OCI-LY1 (cell line): ENCODE data around the gene TBL3.

ENCODE experiments used
- H2AFZ ChIP-seq: fragments of 200-600 bp; sonication (generic), shearing (Covaris generic); 2 replicates; pipeline ENCODE4 v1.6.0; 2014; ENCODE audit warnings: antibody characterized with exemption, mild to moderate bottlenecking, low read length
- H3F3A ChIP-seq: fragments of 200-600 bp; sonication (generic), shearing (Covaris generic); 2 replicates; pipeline ENCODE4 v1.6.0; 2014; ENCODE audit warnings: mild to moderate bottlenecking, antibody characterized with exemption, low read length, moderate library complexity; ENCODE audit not compliant: insufficient read depth
- H3K27ac ChIP-seq: fragments of 200-600 bp; sonication (generic); 2 replicates; pipeline ENCODE4 v1.5.1; 2014; ENCODE audit warnings: low read length, mixed run types, mild to moderate bottlenecking, low read depth; ENCODE audit not compliant: poor library complexity, severe bottlenecking
- H3K27me3 ChIP-seq: fragments of 200-600 bp; sonication (generic); 2 replicates; pipeline ENCODE4 v1.6.0; 2014; ENCODE audit warnings: antibody characterized with exemption, mild to moderate bottlenecking, low read length, moderate library complexity; ENCODE audit not compliant: insufficient read depth
- H3K36me3 ChIP-seq: fragments of 200-600 bp; sonication (generic); 2 replicates; pipeline ENCODE4 v1.6.1; 2014; ENCODE audit warnings: mild to moderate bottlenecking, antibody characterized with exemption, low read length, moderate library complexity, mixed read lengths; ENCODE audit not compliant: insufficient read depth
- H3K4me1 ChIP-seq: fragments of 200-600 bp; sonication (generic); 2 replicates; pipeline ENCODE4 v1.5.1; 2014; ENCODE audit warnings: mild to moderate bottlenecking, low read length, moderate library complexity; ENCODE audit not compliant: insufficient read depth, severe bottlenecking
- H3K4me2 ChIP-seq: fragments of 200-600 bp; sonication (generic), shearing (Covaris generic); 2 replicates; pipeline ENCODE4 v1.6.1; 2014; ENCODE audit warnings: low read length
- H3K4me3 ChIP-seq: fragments of 200-600 bp; sonication (generic); 2 replicates; pipeline ENCODE4 v1.5.1; 2014; ENCODE audit warnings: low read length, low read depth, mild to moderate bottlenecking, mixed read lengths; ENCODE audit not compliant: poor library complexity, severe bottlenecking
- H3K79me2 ChIP-seq: fragments of 200-600 bp; shearing (Covaris generic); 2 replicates; pipeline ENCODE4 v1.6.1; 2016; ENCODE audit warnings: mixed run types, low read length, mixed read lengths; ENCODE audit not compliant: insufficient read depth
- H3K9ac ChIP-seq: fragments of 200-600 bp; sonication (generic), shearing (Covaris generic); 2 replicates; pipeline ENCODE4 v1.6.1; 2014; ENCODE audit warnings: mild to moderate bottlenecking, low read length, mixed read lengths
- H3K9me2 ChIP-seq: fragments of 200-600 bp; sonication (generic), shearing (Covaris generic); 2 replicates; pipeline ENCODE4 v1.6.1; 2014; ENCODE audit warnings: low read depth, mild to moderate bottlenecking, low read length, mixed read lengths
- H3K9me3 ChIP-seq: fragments of 200-600 bp; shearing (Covaris generic); 2 replicates; pipeline ENCODE4 v1.6.1; 2014; ENCODE audit warnings: low read length, mixed read lengths
- H4K20me1 ChIP-seq: fragments of 200-600 bp; sonication (generic), shearing (Covaris generic); 2 replicates; pipeline ENCODE4 v1.6.0; 2016; ENCODE audit warnings: mild to moderate bottlenecking, low read length; ENCODE audit not compliant: insufficient read depth
- EZH2 ChIP-seq: fragments of 200-600 bp; sonication (generic), shearing (Covaris generic); IDR thresholded peaks from 2 replicates; pipeline ENCODE4 v1.8.0; 2017; ENCODE audit warnings: borderline replicate concordance, mixed run types, mild to moderate bottlenecking, antibody characterized with exemption, low read length, moderate library complexity, mixed read lengths
- TF ChIP-seq, protein P1 (sequence below): fragments of 200-600 bp; sonication (generic), shearing (Covaris generic); IDR thresholded peaks from 2 replicates; pipeline ENCODE4 v1.5.1; 2017; ENCODE audit warnings: mild to moderate bottlenecking, antibody characterized with exemption, low read length, moderate library complexity, mixed read lengths

TBL3 gene

DNA sequence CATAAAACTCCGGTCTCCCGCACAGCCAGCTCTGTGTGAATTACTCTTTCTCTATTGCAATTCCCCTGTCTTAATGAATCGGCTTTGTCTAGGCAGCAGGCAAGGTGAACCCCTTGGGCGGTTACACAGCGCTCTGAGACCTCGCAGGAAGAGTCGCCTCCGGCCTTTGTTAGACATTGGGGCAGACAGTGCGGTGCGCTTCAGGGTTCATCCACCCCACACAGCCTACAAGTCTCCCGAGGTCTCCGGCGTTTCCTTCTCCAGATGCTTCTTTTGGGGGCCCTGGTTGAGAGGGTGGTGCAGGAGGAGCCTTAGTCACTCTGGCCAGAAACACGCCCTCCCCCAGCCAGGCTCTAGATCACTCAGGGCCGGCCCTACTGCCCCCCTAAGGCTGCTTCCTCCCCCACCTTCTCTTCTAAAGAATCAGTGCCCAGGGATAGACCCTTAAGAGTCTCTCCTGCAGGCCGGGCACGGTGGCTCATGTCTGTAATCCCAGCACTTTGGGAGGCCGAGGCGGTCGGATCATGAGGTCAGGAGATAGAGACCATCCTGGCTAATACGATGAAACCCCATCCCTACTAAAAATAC is 27.1 kb upstream of the TBL3 start:
- Histone ChIP-seq H3K27me3 (0 out of 2 replicates have a peak, but pooled peaks cover 6% of the 10 kb centered on the region), H3F3A (no peaks in the 10 kb centered on the region), H3K9ac (no peak overlapping the region), H3K9me3 (no peaks in the 10 kb centered on the region), H3K27ac (no peak overlapping the region), H3K4me1 (peaks cover 14% of the 10 kb centered on the region), H3K36me3 (no peaks in the 10 kb centered on the region), H2AFZ (no peak overlapping the region), H4K20me1 (no peaks in the 10 kb centered on the region), H3K9me2 (no peaks in the 10 kb centered on the region), H3K4me2 (no peak overlapping the region), H3K79me2 (no peaks in the 10 kb centered on the region), H3K4me3 (no peak overlapping the region)
- no peak for TF ChIP-seq EZH2
- TF ChIP-seq, protein P1, sequence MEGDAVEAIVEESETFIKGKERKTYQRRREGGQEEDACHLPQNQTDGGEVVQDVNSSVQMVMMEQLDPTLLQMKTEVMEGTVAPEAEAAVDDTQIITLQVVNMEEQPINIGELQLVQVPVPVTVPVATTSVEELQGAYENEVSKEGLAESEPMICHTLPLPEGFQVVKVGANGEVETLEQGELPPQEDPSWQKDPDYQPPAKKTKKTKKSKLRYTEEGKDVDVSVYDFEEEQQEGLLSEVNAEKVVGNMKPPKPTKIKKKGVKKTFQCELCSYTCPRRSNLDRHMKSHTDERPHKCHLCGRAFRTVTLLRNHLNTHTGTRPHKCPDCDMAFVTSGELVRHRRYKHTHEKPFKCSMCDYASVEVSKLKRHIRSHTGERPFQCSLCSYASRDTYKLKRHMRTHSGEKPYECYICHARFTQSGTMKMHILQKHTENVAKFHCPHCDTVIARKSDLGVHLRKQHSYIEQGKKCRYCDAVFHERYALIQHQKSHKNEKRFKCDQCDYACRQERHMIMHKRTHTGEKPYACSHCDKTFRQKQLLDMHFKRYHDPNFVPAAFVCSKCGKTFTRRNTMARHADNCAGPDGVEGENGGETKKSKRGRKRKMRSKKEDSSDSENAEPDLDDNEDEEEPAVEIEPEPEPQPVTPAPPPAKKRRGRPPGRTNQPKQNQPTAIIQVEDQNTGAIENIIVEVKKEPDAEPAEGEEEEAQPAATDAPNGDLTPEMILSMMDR: no peak

DNA sequence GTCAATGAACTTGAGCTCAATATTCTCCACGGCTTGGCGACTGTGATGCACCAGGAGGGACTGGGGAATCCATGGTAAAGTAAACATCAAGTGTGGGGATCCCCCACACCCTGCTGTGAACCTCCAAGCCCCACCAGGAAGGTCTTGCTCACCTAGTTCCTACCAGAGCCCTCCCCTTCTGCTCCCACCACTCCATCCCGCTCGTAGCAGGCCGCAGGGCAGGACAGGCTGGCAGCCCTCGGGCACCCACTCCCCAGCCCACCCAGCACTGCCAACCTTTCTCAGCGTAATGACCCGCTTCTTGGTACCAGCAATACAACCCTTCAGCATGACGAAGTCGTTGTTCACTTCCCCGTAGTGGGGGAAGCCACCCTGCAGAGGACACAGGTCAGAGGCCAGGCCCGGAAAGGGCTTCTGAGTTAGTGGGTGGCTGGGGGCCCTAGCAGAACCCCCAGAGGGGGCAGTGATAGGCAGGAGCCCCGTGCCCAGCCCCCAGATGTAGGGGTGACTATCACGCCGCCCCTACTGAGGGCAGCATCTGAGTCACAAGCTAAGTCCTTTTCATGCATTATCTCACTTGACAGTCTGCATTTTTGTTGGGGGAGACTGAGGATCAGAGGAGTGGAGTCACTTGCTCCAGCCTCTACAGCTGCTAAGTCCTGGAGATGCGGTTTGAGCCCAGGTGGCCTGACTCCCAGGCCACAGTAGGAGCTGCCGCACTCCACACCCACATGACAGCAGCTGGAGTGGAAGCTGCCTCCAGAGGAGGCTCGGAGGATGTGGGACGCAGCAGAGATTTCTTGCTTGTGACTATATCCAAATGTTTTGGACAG is 26.1 kb upstream of the TBL3 start:
- H3K9me2 ChIP-seq: no peaks in the 10 kb centered on the region
- H3K4me3 ChIP-seq: no peak overlapping the region
- H3K4me1 ChIP-seq: peaks cover 14% of the 10 kb centered on the region
- peaks cover 11% of the 10 kb centered on the region; the same call in 1 of the 2 replicates for H3K27me3 ChIP-seq
- H3K27ac ChIP-seq: no peak overlapping the region
- H4K20me1 ChIP-seq: no peaks in the 10 kb centered on the region
- no peaks in the 10 kb centered on the region for H3K36me3 ChIP-seq
- no peak overlapping the region for H2AFZ ChIP-seq
- TF ChIP-seq EZH2: no peak
- TF ChIP-seq, protein P1: no peak
- no peaks in the 10 kb centered on the region for H3F3A ChIP-seq
- no peak overlapping the region for H3K4me2 ChIP-seq
- no peak overlapping the region for H3K9ac ChIP-seq
- H3K79me2 ChIP-seq: no peaks in the 10 kb centered on the region
- H3K9me3 ChIP-seq: no peaks in the 10 kb centered on the region

DNA sequence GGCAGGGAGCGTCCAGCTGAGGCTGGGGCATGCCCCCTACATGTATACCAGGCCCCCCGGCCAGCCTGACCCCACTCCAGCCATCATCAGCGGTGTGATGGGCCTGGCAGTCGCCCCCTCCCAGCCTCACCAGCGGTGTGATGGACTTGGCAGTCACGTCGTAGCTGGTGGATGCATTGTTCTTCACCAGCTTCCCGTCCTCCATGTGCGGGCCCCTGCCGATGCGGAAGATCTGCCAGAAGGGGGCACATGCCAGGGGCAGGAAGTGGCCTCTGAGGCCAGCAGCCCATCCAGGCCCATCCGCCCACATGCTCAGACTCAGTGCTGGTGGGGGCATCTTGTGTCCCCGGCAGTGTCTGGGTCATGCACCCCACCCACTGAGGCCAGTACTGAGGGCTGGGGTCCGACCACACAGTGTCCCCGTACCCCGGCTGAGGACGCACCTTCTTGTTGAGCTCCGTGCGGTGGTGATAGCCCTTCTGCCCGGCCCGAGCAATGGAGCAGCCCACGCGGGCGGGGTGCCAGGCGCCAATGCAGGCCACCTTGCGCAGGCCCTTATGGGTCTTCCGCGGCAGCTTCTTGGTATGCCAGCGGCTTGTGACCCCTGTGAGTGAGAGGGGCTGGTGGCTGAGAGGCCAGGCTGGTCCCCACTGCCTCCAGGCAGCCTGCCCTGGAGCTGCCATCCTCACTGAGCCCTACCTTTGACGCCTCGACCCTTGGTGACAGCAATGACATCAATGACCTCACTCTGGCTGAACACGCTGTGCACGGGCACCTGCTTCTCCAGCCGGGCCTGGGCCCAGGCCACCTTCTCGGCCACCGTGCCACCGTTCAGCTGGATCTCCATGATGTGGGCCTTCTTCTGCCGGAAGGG is 25.1 kb upstream of the TBL3 start:
- no peaks in the 10 kb centered on the region for H3K9me3 ChIP-seq
- H3F3A ChIP-seq: no peaks in the 10 kb centered on the region
- H3K4me1 ChIP-seq: peaks cover 10% of the 10 kb centered on the region
- H3K9ac ChIP-seq: no peak overlapping the region
- no peaks in the 10 kb centered on the region for H3K9me2 ChIP-seq
- H3K27ac ChIP-seq: no peak overlapping the region
- H2AFZ ChIP-seq: no peak overlapping the region
- no peaks in the 10 kb centered on the region for H4K20me1 ChIP-seq
- TF ChIP-seq, protein P1: no peak
- TF ChIP-seq EZH2: no peak
- no peaks in the 10 kb centered on the region for H3K79me2 ChIP-seq
- H3K4me3 ChIP-seq: no peak overlapping the region
- no peaks in the 10 kb centered on the region for H3K36me3 ChIP-seq
- H3K4me2 ChIP-seq: no peak overlapping the region
- H3K27me3 ChIP-seq: peaks cover 15% of the 10 kb centered on the region
